Activated T-helper 1 cell treated with anti-CD3 and anti-CD28 coated beads, Interleukin-12 subunit alpha, Interleukin-12 subunit beta, Interleukin-2, Interleukin-4 antibody, amounts not matched to agents 30 ng/mL and 10 ng/mL and 1 ng/mL, durations not matched to agents 14 hours and 24 hours and 36 hours (primary cell): ENCODE data around the gene ZNF394. TPM values are rescaled to one million over a fixed set of nuclear protein-coding genes. Genes with fewer than 3 reads are reported as not detected.

ENCODE experiments used
- DNase-seq: peaks from one replicate; pipeline ENCODE4 v3.0.0; 2021; ENCODE audit warnings: low spot score
- H3K27ac Mint-ChIP-seq: one replicate; pipeline ENCODE4 v1.8.0; 2021; ENCODE audit warnings: mild to moderate bottlenecking, mixed read lengths
- H3K27me3 Mint-ChIP-seq: one replicate; pipeline ENCODE4 v1.8.0; 2022; ENCODE audit warnings: mild to moderate bottlenecking, moderate library complexity, mixed read lengths; ENCODE audit not compliant: insufficient read depth
- H3K36me3 Mint-ChIP-seq: one replicate; pipeline ENCODE4 v1.8.0; 2021; ENCODE audit warnings: low read depth, mixed read lengths
- H3K4me1 Mint-ChIP-seq: one replicate; pipeline ENCODE4 v1.8.0; 2021; ENCODE audit warnings: low read depth, mixed read lengths
- H3K4me3 Mint-ChIP-seq: one replicate; pipeline ENCODE4 v1.8.0; 2021; ENCODE audit warnings: mild to moderate bottlenecking, moderate library complexity, mixed read lengths
- H3K9me3 Mint-ChIP-seq: one replicate; pipeline ENCODE4 v1.8.0; 2021; ENCODE audit warnings: mixed read lengths
- intact Hi-C: fragments of 100-400 bp; cut with micrococcal nuclease; formaldehyde crosslinking; loops from one replicate; pipeline ENCODE4 v1.15.1; 2024
- total RNA-seq: library from RNA; stranded (reverse); gene quantifications from 2 replicates; pipeline ENCODE4 v1.2.3, GENCODE V29; 2022

ZNF394 gene
- total RNA-seq, 1 donor from 2014 or later = 40.8 TPM

GRCh38 chr7:99478464-99479440 lies 21.3 kb downstream of the ZNF394 start:
- H3K27me3 Mint-ChIP-seq = no peaks in the 10 kb centered on the region
- no peaks in the 10 kb centered on the region for H3K9me3 Mint-ChIP-seq
- peaks cover 25% of the 10 kb centered on the region for H3K36me3 Mint-ChIP-seq
- intact Hi-C loops = loop anchor here (10.0 kb wide), 1 partner anchor 356 kb away; no protein-coding TSS in a partner anchor
- no peak overlapping the region for H3K4me3 Mint-ChIP-seq
- H3K4me1 Mint-ChIP-seq = peaks cover 38% of the 10 kb centered on the region
- no peak for DNase-seq
- no peak overlapping the region for H3K27ac Mint-ChIP-seq

GRCh38 chr7:99476107-99476506 lies 24.0 kb downstream of the ZNF394 start:
- no peak overlapping the region for H3K4me3 Mint-ChIP-seq
- intact Hi-C loops = loop anchor here (10.0 kb wide), 1 partner anchor 359 kb away; no protein-coding TSS in a partner anchor
- H3K4me1 Mint-ChIP-seq = peaks cover 45% of the 10 kb centered on the region
- no peak overlapping the region for H3K27ac Mint-ChIP-seq
- peaks cover 1% of the 10 kb centered on the region for H3K27me3 Mint-ChIP-seq
- peaks cover 24% of the 10 kb centered on the region for H3K36me3 Mint-ChIP-seq
- no peak for DNase-seq
- H3K9me3 Mint-ChIP-seq = no peaks in the 10 kb centered on the region

DNA sequence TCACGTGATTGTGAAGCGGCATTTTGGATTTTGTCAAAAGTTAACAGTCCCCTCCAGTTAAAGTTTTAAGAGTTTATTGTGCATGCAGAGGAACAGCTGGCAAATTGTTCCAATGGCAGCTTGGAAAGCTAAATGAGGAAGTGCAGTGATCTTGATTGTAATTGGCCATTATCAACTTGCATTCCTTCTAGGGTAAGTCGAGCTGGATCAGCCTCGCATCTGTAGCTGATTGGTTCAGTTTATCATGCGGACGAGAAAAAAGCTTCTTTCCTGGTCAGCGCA lies 26.8 kb downstream of the ZNF394 start:
- intact Hi-C loops = loop anchor here (2.0 to 10.0 kb wide), 2 partner anchors 144 to 362 kb away; partner anchors contain the start of gene ZSCAN25
- H3K4me3 Mint-ChIP-seq = peak overlapping the region; percentile 99
- H3K36me3 Mint-ChIP-seq = peaks cover 16% of the 10 kb centered on the region
- H3K27me3 Mint-ChIP-seq = peaks cover 1% of the 10 kb centered on the region
- H3K27ac Mint-ChIP-seq = peak overlapping the region; percentile 92
- no peaks in the 10 kb centered on the region for H3K9me3 Mint-ChIP-seq
- no peak for DNase-seq
- peaks cover 36% of the 10 kb centered on the region for H3K4me1 Mint-ChIP-seq

DNA sequence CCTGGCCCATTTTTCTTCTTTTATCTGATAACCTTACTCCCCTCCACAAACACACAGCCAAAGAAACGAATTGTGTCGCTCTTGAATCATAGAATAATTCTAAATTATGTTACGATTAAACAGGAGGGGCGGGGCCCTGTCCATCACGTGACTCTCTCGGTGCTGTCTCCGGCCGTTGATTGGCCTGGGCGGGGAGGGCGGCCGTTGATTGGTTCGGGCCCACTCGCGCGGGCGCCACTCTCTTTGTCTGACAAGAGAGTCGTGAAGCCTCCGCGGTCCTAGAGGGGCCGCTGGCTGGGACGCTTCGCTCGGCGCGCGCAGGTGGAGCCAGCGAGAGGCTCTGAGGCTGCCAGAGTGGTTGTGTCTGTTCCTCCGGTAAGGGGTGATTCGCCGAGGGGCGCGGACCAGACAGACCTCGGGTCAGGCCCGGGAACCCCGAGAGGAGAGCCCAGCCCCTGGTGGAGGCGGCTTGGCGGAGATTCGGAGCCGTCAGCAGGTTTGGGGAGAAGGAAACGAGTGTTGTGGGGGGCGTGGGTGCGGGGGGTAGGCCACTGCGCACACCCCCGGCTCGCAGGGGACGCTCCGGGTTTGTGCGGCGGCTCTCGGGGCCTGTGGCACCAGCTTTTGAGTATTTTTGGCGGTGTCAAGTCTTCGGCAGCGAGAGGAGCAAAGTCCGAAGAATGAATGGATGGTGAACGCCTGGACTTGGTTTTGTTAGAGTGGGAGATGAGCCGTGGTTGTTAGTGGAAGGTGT lies 27.3 kb downstream of the ZNF394 start, which contains the start of gene ZNF789:
ZNF789 (plus strand) TSS at position 330 of the 754 bp plus-strand sequence. CDS start 3,567 bp downstream, outside the sequence.
- Mint-ChIP-seq H3K9me3 (no peaks in the 10 kb centered on the region), H3K36me3 (peaks cover 15% of the 10 kb centered on the region), H3K4me1 (peaks cover 31% of the 10 kb centered on the region), H3K27ac (peak within 1 kb of the TSS; percentile 92), H3K4me3 (peak within 1 kb of the TSS; percentile 99), H3K27me3 (peaks cover 1% of the 10 kb centered on the region)
- intact Hi-C loops = loop anchor here (1.0 to 10.0 kb wide), 7 partner anchors 28 to 362 kb away; partner anchors contain the start of genes BUD31, CPSF4, PDAP1 and PTCD1
- DNase-seq = peak; percentile 96

DNA sequence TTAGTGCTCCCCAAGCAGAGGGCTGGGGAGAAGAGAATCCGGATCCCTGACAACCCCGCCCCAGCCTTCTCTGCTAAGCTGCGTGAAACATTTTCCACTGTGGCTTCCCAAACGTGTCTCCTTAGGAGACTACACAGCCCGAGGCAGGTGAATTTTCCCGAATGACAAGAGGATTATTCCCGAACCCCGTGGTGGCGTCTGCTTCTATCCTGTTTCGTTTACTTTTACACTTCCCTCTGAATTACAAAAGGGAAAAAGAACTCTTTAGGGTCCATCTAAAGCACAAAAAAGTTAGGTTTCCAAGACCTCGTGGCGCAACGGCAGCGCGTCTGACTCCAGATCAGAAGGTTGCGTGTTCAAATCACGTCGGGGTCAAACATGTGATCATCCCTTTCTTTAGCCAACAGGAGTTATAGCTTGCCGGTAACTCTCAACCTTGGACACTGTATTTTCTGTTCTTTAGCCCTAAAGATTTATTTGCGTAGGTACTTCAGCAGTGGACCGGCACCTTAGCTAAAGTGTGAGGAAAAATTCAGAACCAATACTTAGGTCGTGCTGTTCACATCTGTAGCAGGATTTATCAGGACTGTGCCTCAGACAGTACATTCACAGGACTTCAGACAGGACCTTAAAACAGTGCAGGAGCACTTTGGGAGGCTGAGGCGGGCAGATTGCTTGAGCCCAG lies 30.6 kb downstream of the ZNF394 start:
- no peak for DNase-seq
- H3K27me3 Mint-ChIP-seq = peaks cover 1% of the 10 kb centered on the region
- no peak overlapping the region for H3K27ac Mint-ChIP-seq
- H3K4me1 Mint-ChIP-seq = peaks cover 25% of the 10 kb centered on the region
- H3K9me3 Mint-ChIP-seq = no peaks in the 10 kb centered on the region
- peak overlapping the region; percentile 56 for H3K4me3 Mint-ChIP-seq
- intact Hi-C loops = loop anchor here (10.0 kb wide), 1 partner anchor 365 kb away; no protein-coding TSS in a partner anchor
- peaks cover 15% of the 10 kb centered on the region for H3K36me3 Mint-ChIP-seq

- intact Hi-C loops = no loop called here
- no peak for DNase-seq
- Mint-ChIP-seq H3K4me1 (peaks cover 30% of the 10 kb centered on the region), H3K4me3 (no peak overlapping the region), H3K36me3 (peaks cover 20% of the 10 kb centered on the region), H3K9me3 (no peaks in the 10 kb centered on the region), H3K27me3 (peaks cover 1% of the 10 kb centered on the region), H3K27ac (no peak overlapping the region)
Observed at GRCh38 chr7:99468336-99468918, 31.7 kb downstream of the ZNF394 start.

DNA sequence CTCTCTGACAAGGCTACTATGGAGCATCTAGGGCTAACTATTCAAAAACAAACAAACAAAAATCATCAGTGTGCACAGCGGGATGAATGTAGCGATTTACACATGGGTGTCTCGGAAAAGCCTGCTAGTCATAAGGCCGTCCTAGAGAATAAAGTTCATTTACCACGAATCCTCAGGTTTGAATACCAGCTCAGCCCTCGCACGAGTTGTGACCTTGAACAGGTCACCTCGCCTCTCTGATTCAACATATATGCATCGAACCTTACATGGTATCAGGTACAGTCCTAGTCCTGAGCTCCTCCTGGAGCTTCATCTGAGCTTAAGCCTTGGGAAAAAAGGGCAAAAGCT lies 34.7 kb downstream of the ZNF394 start:
- H3K4me3 Mint-ChIP-seq = peak overlapping the region; percentile 91
- H3K9me3 Mint-ChIP-seq = no peaks in the 10 kb centered on the region
- DNase-seq = no peak
- no peaks in the 10 kb centered on the region for H3K27me3 Mint-ChIP-seq
- H3K4me1 Mint-ChIP-seq = peaks cover 27% of the 10 kb centered on the region
- H3K36me3 Mint-ChIP-seq = peaks cover 24% of the 10 kb centered on the region
- intact Hi-C loops = no loop called here
- peak overlapping the region; percentile 73 for H3K27ac Mint-ChIP-seq

- DNase-seq = no peak
- intact Hi-C loops = no loop called here
- H3K27ac Mint-ChIP-seq = no peak overlapping the region
- peaks cover 35% of the 10 kb centered on the region for H3K4me1 Mint-ChIP-seq
- peaks cover 50% of the 10 kb centered on the region for H3K36me3 Mint-ChIP-seq
- no peaks in the 10 kb centered on the region for H3K9me3 Mint-ChIP-seq
- no peaks in the 10 kb centered on the region for H3K27me3 Mint-ChIP-seq
- H3K4me3 Mint-ChIP-seq = no peak overlapping the region
Observed at GRCh38 chr7:99461221-99461620, 38.9 kb downstream of the ZNF394 start.

DNA sequence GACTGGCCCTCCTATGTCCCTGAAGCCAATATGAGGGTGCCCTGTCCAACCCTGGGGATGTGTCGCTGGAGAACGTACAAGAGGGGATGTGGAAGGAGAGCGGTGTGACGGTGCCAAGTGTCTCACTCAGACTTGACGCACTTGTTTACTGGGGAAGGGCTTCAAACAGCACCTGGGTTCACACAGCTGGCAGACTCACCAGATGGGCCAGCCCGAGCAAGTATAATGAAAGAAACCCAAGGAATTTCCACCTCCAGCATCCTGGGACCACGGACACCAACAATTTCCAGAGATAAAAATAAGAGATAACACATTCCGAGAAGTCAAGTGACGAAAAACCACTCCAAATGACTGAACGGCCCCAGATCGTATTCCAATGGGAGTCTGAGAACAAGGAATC lies 39.4 kb downstream of the ZNF394 start:
- no peak for DNase-seq
- Mint-ChIP-seq H3K4me1 (peaks cover 31% of the 10 kb centered on the region), H3K36me3 (peaks cover 49% of the 10 kb centered on the region), H3K27ac (no peak overlapping the region), H3K27me3 (no peaks in the 10 kb centered on the region), H3K9me3 (no peaks in the 10 kb centered on the region), H3K4me3 (peak overlapping the region; percentile 13)
- intact Hi-C loops = no loop called here

DNA sequence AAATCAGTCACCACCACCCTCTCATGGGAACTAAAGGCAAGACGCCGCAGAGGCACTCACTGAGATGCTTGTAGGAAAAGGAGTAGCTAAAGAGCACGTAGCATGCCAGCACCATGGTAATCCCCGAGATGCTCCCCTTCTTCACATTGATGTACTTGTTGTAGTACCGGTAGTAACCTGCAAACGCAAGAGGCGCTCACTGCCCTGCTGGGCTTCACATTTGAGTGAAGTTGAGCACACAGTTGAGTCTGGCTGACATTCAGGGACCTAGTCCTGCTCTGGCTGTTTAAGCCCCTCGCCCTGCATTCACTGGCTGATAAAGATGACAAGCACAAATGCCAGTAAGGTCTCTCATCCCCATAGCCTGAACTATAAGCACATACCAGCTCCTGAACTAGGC lies 41.0 kb downstream of the ZNF394 start:
- intact Hi-C loops = no loop called here
- Mint-ChIP-seq H3K27ac (no peak overlapping the region), H3K9me3 (no peaks in the 10 kb centered on the region), H3K4me1 (peaks cover 19% of the 10 kb centered on the region), H3K36me3 (peaks cover 45% of the 10 kb centered on the region), H3K27me3 (no peaks in the 10 kb centered on the region), H3K4me3 (no peak overlapping the region)
- DNase-seq = no peak

- H3K4me1 Mint-ChIP-seq = peaks cover 14% of the 10 kb centered on the region
- no peak for DNase-seq
- no peak overlapping the region for H3K27ac Mint-ChIP-seq
- H3K36me3 Mint-ChIP-seq = peaks cover 46% of the 10 kb centered on the region
- no peaks in the 10 kb centered on the region for H3K27me3 Mint-ChIP-seq
- no peaks in the 10 kb centered on the region for H3K9me3 Mint-ChIP-seq
- H3K4me3 Mint-ChIP-seq = no peak overlapping the region
- intact Hi-C loops = no loop called here
Observed at GRCh38 chr7:99457650-99458493, 42.2 kb downstream of the ZNF394 start.
